Subcutaneous abdominal adipose tissue (tissue), 5 donors: ENCODE results near the gene ARTN.

Experiments
- H3K27ac ChIP-seq: one replicate; pipeline ENCODE4 v1.7.0; 2013; ENCODE audit warnings: low read depth, mild to moderate bottlenecking, inconsistent platforms, low read length, moderate library complexity
- H3K27me3 ChIP-seq, 5 donors: one replicate each; pipeline ENCODE4 v1.7.0; 2013; ENCODE audit warnings: low read length in 5 of 5, inconsistent platforms in 1 of 5; ENCODE audit not compliant: control insufficient read depth in 5 of 5, insufficient read depth in 4 of 5
- H3K36me3 ChIP-seq, 5 donors: one replicate each; pipeline ENCODE4 v1.7.0; 2013; ENCODE audit warnings: low read length in 5 of 5; ENCODE audit not compliant: control insufficient read depth in 5 of 5, insufficient read depth in 5 of 5
- H3K4me1 ChIP-seq, 5 donors: one replicate each; pipeline ENCODE4 v1.7.0; 2013; ENCODE audit warnings: low read length in 5 of 5, mild to moderate bottlenecking in 3 of 5, moderate library complexity in 1 of 5; ENCODE audit not compliant: control insufficient read depth in 5 of 5, insufficient read depth in 5 of 5
- H3K4me3 ChIP-seq, 5 donors: one replicate each; pipeline ENCODE4 v1.7.0; 2013; ENCODE audit warnings: low read length in 5 of 5, low read depth in 1 of 5
- H3K9ac ChIP-seq, 5 donors: one replicate each; pipeline ENCODE4 v1.7.0; 2013; ENCODE audit warnings: low read length in 5 of 5, mild to moderate bottlenecking in 4 of 5, moderate library complexity in 3 of 5
- H3K9me3 ChIP-seq, 5 donors: one replicate each; pipeline ENCODE4 v1.7.0; 2013; ENCODE audit warnings: low read length in 5 of 5; ENCODE audit not compliant: control insufficient read depth in 5 of 5
- donor health status: healthy.
- donor health status: healthy.
- donor health status: healthy.
- donor health status: healthy.
- donor health status: healthy.

ARTN gene

DNA sequence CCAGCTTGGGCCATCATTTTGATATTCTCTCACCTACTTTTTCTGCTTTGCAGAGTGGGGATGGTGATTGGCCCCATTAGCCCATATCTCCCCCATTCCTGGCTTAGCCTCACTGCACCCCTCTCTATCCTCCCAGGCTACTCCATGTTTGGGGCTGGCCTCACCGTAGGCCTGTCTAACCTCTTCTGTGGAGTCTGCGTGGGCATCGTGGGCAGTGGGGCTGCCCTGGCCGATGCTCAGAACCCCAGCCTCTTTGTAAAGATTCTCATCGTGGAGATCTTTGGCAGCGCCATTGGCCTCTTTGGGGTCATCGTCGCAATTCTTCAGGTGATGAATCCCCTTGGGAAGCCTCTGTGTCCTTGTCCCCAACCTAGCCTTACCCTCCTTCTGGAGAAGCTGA is 43.3 kb downstream of the ARTN start:
- Histone ChIP-seq H3K4me1 (peaks cover 13 to 57% (median 55%) of the 10 kb centered on the region in 5 donors), H3K9ac (peak overlapping the region in 1 of 5 donors; percentile 23), H3K9me3 (no peaks in the 10 kb centered on the region), H3K4me3 (no peak overlapping the region), H3K36me3 (peaks cover 4 to 40% (median 30%) of the 10 kb centered on the region in 5 donors), H3K27ac (no peak overlapping the region), H3K27me3 (no peaks in the 10 kb centered on the region)

GRCh38 chr1:43977376-43978263 is 44.0 kb downstream of the ARTN start:
- Histone ChIP-seq H3K27ac (no peak overlapping the region), H3K4me1 (peaks cover 13 to 57% (median 55%) of the 10 kb centered on the region in 5 donors), H3K9me3 (no peaks in the 10 kb centered on the region), H3K9ac (peak overlapping the region in 2 of 5 donors; percentile 22 to 23), H3K36me3 (peaks cover 4 to 35% (median 27%) of the 10 kb centered on the region in 5 donors), H3K27me3 (no peaks in the 10 kb centered on the region), H3K4me3 (no peak overlapping the region)

DNA sequence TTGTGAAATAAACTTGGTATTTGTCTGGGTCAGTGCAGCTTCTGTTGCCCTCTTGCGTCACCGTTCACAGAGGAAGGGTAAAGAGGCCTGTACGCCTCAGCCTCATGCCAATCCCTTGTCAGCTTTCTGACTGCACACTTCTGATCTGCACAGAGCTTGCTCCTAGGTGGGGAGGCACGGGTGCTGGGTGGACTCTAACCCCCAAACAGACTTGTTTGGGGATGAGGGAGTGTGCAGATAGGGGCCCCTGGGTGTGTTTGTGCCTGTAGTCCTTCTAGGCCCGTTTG is 44.6 kb downstream of the ARTN start:
- H3K9me3 ChIP-seq: no peaks in the 10 kb centered on the region
- H3K9ac ChIP-seq: peak overlapping the region in 1 of 5 donors; percentile 34
- H3K27me3 ChIP-seq: no peaks in the 10 kb centered on the region
- H3K27ac ChIP-seq: no peak overlapping the region
- H3K4me3 ChIP-seq: peak overlapping the region in 3 of 5 donors; percentile 64 to 70 (median 66)
- H3K4me1 ChIP-seq: peaks cover 13 to 57% (median 55%) of the 10 kb centered on the region in 5 donors
- peaks cover 4 to 32% (median 26%) of the 10 kb centered on the region in 5 donors for H3K36me3 ChIP-seq

GRCh38 chr1:43978551-43979260 is 45.1 kb downstream of the ARTN start, which contains the start of gene B4GALT2:
B4GALT2 (plus strand) TSS chr1:43979210; CDS start chr1:43981161, 1,951 bp downstream.
- H3K4me3 ChIP-seq: peak within 1 kb of the TSS; percentile 64 to 71 (median 67)

DNA sequence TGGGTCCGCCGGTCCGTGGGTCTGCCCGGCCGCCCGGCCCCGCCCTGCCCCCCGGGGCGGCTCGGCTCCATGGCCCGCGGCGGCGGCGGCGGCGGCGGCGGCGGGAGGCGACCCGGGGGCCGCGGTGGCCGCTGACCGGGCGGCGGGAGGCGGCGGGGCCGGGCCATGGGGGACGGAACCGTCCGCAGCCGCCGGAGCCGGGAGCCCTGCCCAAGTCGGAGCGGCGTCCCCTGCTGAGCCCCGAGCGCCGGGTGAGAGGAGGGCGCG is 45.6 kb downstream of the ARTN start:
- Histone ChIP-seq H3K9ac (peak overlapping the region in 1 of 5 donors; percentile 43), H3K27me3 (no peaks in the 10 kb centered on the region), H3K36me3 (peaks cover 4 to 32% (median 26%) of the 10 kb centered on the region in 5 donors), H3K4me1 (peaks cover 11 to 53% (median 50%) of the 10 kb centered on the region in 5 donors), H3K9me3 (no peaks in the 10 kb centered on the region), H3K4me3 (peak overlapping the region in 4 of 5 donors; percentile 53 to 63 (median 60)), H3K27ac (no peak overlapping the region)

More at GRCh38 chr1:43978551-43979260, 45.1 kb downstream of the ARTN start, which contains the start of gene B4GALT2:
- Histone ChIP-seq H3K9ac (peak within 1 kb of the TSS in 4 of 5 donors; percentile 43 to 82 (median 53)), H3K36me3 (peaks cover 4 to 32% (median 26%) of the 10 kb centered on the region in 5 donors), H3K9me3 (no peaks in the 10 kb centered on the region), H3K27ac (peak within 1 kb of the TSS; percentile 29), H3K4me1 (peaks cover 13 to 57% (median 55%) of the 10 kb centered on the region in 5 donors), H3K27me3 (no peaks in the 10 kb centered on the region)

DNA sequence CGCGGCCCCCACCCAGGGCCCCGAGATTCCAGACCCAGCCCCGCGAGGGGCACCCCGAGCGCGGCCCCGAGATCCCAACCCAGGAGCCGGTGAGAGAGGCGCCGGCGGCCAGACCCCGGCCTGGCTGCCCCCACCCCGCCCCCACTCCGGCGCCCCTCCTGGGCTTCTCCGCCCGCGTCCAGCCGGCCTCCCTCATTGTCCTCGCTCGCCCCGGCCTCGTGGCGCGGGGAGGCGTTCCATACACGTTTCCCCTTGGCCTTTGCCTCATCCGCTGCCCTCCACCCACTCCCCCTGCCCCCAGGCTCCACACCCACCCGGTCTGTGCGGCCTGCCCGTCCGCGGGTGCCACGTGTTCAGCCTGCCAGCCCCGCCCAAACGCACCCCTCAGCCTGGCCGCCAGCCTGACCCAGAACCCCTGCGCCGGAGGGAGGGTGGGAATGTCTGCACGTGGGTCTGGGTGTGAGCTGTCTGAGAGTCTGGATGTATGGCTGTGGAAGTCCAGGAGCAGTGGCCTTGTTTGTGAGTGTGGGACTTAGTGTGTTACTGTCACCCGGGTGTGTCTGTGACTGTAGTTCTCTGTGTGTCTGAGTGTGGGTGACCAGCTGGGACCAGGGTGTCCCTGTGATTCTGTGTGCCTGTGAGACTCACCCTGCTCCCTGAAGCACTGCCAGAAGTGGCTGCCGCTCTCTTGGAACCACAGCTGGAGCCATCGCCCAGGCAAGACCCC is 46.1 kb downstream of the ARTN start:
- H3K27me3 ChIP-seq: no peaks in the 10 kb centered on the region
- no peaks in the 10 kb centered on the region for H3K9me3 ChIP-seq
- peak overlapping the region in 4 of 5 donors; percentile 43 to 65 (median 48) for H3K9ac ChIP-seq
- peaks cover 4 to 36% (median 27%) of the 10 kb centered on the region in 5 donors for H3K36me3 ChIP-seq
- peak overlapping the region; percentile 53 to 71 (median 61) for H3K4me3 ChIP-seq
- peak overlapping the region; percentile 29 for H3K27ac ChIP-seq
- H3K4me1 ChIP-seq: peaks cover 11 to 49% (median 46%) of the 10 kb centered on the region in 5 donors

DNA sequence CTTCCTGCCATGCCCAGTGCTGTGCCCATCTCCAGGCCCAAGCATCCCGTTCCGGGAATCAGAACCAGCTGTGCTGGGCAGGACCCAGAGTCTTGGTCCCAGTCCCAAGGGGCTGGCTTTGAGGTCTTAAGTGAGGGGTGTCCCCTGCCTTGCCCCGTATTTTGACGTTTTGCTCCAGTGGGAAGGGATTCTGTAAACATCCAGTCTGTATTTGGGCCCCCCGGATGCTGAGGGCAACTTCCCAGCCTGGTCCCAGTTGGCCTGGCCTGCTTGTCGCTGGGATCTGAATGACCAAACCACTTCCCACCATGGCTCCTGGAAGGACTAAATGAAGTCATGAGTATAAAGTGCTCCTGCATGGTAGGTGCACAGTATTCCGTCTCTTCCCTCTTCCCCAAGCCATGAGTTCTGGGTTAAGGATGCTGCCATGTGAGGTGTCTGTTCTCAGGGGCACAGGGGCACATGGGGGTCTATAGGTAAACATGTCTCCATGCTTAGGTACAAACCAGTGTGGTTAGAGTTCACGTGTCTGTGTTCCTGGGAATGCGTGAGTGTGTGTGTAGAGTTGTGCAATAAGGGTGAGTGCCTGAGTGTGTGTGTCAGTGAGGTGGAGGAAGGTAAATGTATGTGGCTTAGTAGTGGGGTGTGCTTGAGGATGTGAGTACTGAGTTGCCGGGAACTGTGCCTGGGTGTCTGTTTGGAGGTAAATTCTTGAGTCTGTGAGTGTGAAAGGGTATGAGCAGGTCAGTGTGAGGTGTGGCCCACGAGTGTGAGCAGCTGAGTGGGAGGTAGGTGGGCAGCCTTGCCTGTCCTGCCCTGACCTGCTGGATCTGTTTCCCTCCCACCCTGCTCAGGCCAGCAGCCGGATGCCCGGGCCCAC is 46.9 kb downstream of the ARTN start:
- Histone ChIP-seq H3K9ac (peak overlapping the region in 4 of 5 donors; percentile 43 to 65 (median 48)), H3K9me3 (no peaks in the 10 kb centered on the region), H3K27ac (peak overlapping the region; percentile 29), H3K27me3 (no peaks in the 10 kb centered on the region), H3K4me1 (peaks cover 11 to 45% (median 42%) of the 10 kb centered on the region in 5 donors), H3K36me3 (peaks cover 4 to 41% (median 31%) of the 10 kb centered on the region in 5 donors), H3K4me3 (peak overlapping the region; percentile 53 to 71 (median 61))

GRCh38 chr1:43981135-43981491 is 47.5 kb downstream of the ARTN start:
- no peaks in the 10 kb centered on the region for H3K9me3 ChIP-seq
- no peak overlapping the region for H3K9ac ChIP-seq
- no peak overlapping the region for H3K4me3 ChIP-seq
- peaks cover 9 to 39% (median 36%) of the 10 kb centered on the region in 5 donors for H3K4me1 ChIP-seq
- H3K27ac ChIP-seq: no peak overlapping the region
- peaks cover 4 to 42% (median 37%) of the 10 kb centered on the region in 5 donors for H3K36me3 ChIP-seq
- no peaks in the 10 kb centered on the region for H3K27me3 ChIP-seq

- Histone ChIP-seq H3K4me3 (no peak overlapping the region), H3K27me3 (no peaks in the 10 kb centered on the region), H3K27ac (no peak overlapping the region), H3K9me3 (no peaks in the 10 kb centered on the region), H3K36me3 (peaks cover 4 to 42% (median 32%) of the 10 kb centered on the region in 5 donors), H3K4me1 (peaks cover 9 to 33% (median 31%) of the 10 kb centered on the region in 5 donors), H3K9ac (no peak overlapping the region)
Measured at GRCh38 chr1:43981636-43982035, 48.0 kb downstream of the ARTN start.
